HG02678 (cell line): ENCODE measurements around the gene RPS25.
"Not testable (repeated sequence)": the region's sequence is repeated elsewhere in the genome, so short reads cannot be mapped to it uniquely, and the experiment has no call there.

ENCODE experiments used
- ATAC-seq: cut with Tn5 transposase; IDR thresholded peaks from one replicate; pipeline ENCODE4 v1.9.1; 2021; ENCODE audit warnings: mild to moderate bottlenecking, moderate library complexity; ENCODE audit not compliant: unreplicated experiment

Gene RPS25

GRCh38 chr11:119018074-119018938 lies at the start of gene RPS25, which contains the start of gene TRAPPC4:
RPS25 (minus strand) TSS chr11:119018343; CDS start chr11:119018284, 59 bp downstream.
TRAPPC4 (plus strand) TSS chr11:119018766; CDS start chr11:119018796, 30 bp downstream.
- ATAC-seq = peak; percentile 84

- ATAC-seq = peak; percentile 96
Observed at GRCh38 chr11:119067371-119068222, 49.5 kb upstream of the RPS25 start, which contains the start of gene VPS11. VPS11 (plus strand) TSS chr11:119067818; CDS start chr11:119067824, 6 bp downstream.

- ATAC-seq = no peak
Observed at GRCh38 chr11:119065369-119065768, 47.2 kb upstream of the RPS25 start.

GRCh38 chr11:119062779-119063178 lies 44.6 kb upstream of the RPS25 start:
- no peak for ATAC-seq

GRCh38 chr11:119061256-119061655 lies 43.1 kb upstream of the RPS25 start:
- ATAC-seq = no peak

GRCh38 chr11:119059128-119059527 lies 41.0 kb upstream of the RPS25 start:
- ATAC-seq = not testable (repeated sequence)

- ATAC-seq = peak; percentile 94
Observed at GRCh38 chr11:119057000-119057769, 39.0 kb upstream of the RPS25 start, which contains the start of gene HYOU1. HYOU1 (minus strand) TSS chr11:119057205; CDS start chr11:119056160, 1,045 bp downstream.

- peak; percentile 5 for ATAC-seq
Observed at GRCh38 chr11:119056421-119056999, 38.4 kb upstream of the RPS25 start.

- ATAC-seq = no peak
Observed at GRCh38 chr11:119055901-119056300, 37.8 kb upstream of the RPS25 start.

- ATAC-seq = no peak
Observed at GRCh38 chr11:119054418-119054817, 36.3 kb upstream of the RPS25 start.

- no peak for ATAC-seq
Observed at GRCh38 chr11:119052163-119052814, 34.1 kb upstream of the RPS25 start.

- ATAC-seq = peak; percentile 65
Observed at GRCh38 chr11:119051440-119052162, 33.5 kb upstream of the RPS25 start.

- no peak for ATAC-seq
Observed at GRCh38 chr11:119049081-119049480, 30.9 kb upstream of the RPS25 start.

- ATAC-seq = no peak
Observed at GRCh38 chr11:119048644-119049043, 30.5 kb upstream of the RPS25 start.

GRCh38 chr11:119047205-119047604 lies 29.1 kb upstream of the RPS25 start:
- ATAC-seq = no peak

GRCh38 chr11:119046489-119046888 lies 28.3 kb upstream of the RPS25 start:
- ATAC-seq = no peak

GRCh38 chr11:119044708-119045107 lies 26.6 kb upstream of the RPS25 start:
- ATAC-seq = no peak

- ATAC-seq = no peak
Observed at GRCh38 chr11:119042927-119043326, 24.8 kb upstream of the RPS25 start.
